ENCODE measurements around the gene GALNT10.

Gene GALNT10

GRCh38 chr5:154333016-154333415 is 142.5 kb downstream of the GALNT10 start:
- DNase-seq (ENCODE audit: low spot score), result no peak
- TF ChIP-seq CTCF (IDR thresholded peaks at IDR 0.05; ENCODE audit: extremely low read depth, missing control alignments), result no peak

GRCh38 chr5:154334406-154335064 is 144.0 kb downstream of the GALNT10 start:
- no peak for DNase-seq (ENCODE audit: low spot score)
- TF ChIP-seq CTCF (IDR thresholded peaks at IDR 0.05; ENCODE audit: extremely low read depth, missing control alignments), result no peak

GRCh38 chr5:154335065-154335448 is 144.5 kb downstream of the GALNT10 start:
- no peak for DNase-seq (ENCODE audit: low spot score)

DNA sequence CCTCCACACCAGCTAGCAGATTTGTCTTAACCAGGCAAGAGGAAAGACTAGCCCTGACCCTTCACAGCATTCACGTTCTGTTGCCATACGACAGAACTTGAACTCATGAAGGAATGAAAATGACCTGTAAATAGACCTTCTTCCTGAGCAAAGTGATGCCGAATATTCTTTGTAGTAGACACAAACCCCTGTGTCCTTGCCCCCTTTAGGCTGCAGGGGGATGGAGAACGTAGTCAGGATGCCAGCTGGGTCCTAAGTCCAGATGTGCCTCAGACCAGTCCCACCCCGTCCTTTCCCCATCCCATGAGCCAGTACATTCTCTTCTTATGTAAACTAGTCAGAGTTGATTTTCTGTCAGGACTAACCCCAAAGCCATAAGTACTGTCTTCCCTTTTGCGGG is 151.1 kb downstream of the GALNT10 start:
- DNase-seq (ENCODE audit: low spot score), result no peak
- TF ChIP-seq CTCF (IDR thresholded peaks at IDR 0.05; ENCODE audit: extremely low read depth, missing control alignments), result no peak

More at GRCh38 chr5:154335065-154335448, 144.5 kb downstream of the GALNT10 start:
- no peak for TF ChIP-seq CTCF (IDR thresholded peaks at IDR 0.05; ENCODE audit: extremely low read depth, missing control alignments)

DNA sequence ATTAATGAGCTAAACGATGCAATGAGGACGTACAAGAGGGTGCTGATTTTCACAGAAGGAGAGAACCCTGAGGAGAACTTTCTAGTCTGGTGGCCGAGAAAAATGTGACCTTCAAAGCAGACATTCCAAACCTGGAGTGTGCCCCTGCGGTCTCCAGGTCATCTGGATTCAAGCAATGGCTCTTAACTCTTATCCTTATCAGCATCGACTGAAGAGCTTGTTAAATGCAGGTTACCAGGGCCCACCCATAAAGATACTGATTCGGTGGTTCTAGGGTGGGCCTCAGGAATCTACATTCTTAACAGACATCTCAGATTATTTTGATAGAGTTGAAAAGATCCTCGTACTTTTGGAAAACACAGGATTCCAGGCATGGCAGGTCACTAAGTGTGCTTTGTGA is 151.7 kb downstream of the GALNT10 start:
- TF ChIP-seq CTCF (IDR thresholded peaks at IDR 0.05; ENCODE audit: extremely low read depth, missing control alignments), result no peak

GRCh38 chr5:154342963-154343362 is 152.4 kb downstream of the GALNT10 start:
- TF ChIP-seq CTCF (IDR thresholded peaks at IDR 0.05; ENCODE audit: extremely low read depth, missing control alignments), result no peak
- no peak for DNase-seq (ENCODE audit: low spot score)

More for the DNA sequence above, 151.7 kb downstream of the GALNT10 start:
- no peak for DNase-seq (ENCODE audit: low spot score)

DNA sequence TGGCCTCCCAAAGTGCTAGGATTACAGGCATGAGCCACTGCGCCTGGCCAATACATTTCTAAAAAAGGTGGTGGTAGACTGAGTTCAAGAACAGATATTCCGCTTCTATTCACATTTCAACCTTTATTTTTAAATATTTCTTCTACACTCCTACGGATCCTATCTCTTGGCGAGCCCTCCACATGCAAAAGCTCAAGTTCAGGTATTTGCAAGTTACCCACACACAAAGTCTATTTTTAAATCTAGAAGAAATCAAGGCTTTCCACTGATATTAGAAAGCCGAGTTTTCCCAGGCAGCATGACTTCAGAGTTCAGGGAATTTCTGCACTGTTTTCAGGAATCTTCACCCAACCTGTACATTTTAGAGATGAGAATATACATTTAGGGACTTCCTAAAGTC is 153.9 kb downstream of the GALNT10 start:
- no peak for DNase-seq (ENCODE audit: low spot score)
- no peak for TF ChIP-seq CTCF (IDR thresholded peaks at IDR 0.05; ENCODE audit: extremely low read depth, missing control alignments)

All from GM20000 (cell line).